CMK (cell line): Measurements from ENCODE around the gene KLHL17.
"Not testable (repeated sequence)": the region's sequence is repeated elsewhere in the genome, so short reads cannot be mapped to it uniquely, and the experiment has no call there.

Experiments used
- DNase-seq: peaks from one replicate; pipeline ENCODE4 v3.0.0-alpha.2; 2010; ENCODE audit warnings: low read depth

Gene KLHL17

DNA sequence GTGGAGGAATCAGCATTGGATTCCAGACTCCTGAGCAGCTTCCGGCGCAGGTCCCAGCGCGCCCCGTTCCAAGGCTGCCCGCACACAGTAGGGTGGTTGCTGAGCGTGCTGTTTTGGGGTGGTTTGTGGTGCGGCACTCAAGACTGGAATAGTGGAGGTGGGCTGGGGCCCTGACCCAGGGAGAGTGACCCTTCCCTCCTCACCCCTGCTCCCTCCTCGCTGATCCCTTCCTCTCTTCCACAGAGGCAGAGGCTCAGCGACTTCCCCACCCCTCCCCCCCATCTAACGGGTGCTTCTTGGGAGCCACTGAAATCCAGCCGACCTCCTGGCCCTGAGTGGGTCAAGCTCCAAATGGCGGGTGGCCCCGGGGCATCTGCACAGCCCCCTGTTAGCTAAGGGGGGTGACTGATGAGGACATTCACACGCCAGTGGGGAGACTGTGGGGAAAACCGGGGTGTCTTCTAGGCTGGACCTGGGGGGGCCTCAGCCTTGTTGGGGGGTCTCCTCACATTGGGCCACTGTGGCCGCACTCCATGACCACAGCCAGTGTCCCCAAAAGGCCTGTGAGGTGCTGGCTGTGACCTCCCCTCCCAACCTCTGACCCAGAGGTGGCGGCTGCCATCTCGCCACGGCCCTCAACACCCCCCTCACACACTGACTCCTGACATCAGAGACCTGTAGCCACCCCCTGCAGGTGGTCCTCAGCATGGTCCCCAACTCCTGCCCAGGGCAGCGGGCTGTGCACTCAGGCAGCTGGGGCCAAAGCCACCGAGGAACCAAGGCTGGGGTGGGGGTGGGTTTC lies 43.4 kb downstream of the KLHL17 start:
- no peak for DNase-seq

DNA sequence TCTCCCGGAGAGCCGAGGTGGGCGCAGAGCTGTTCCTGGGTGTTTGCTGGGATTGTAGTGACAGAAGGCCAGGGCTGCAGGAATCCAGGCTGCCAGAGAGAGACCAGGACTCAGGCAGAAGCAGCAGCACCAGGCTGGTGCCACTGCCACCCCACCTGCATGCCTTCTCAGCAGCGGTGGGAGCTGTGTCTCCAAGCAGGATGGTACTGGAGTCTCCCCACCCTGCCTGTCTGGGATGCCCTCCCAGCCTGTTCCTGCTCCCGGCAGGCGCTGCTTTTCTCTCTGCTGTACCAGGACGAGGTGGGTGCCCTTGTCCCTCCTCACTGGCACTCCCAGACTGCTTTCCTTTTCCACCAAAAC lies 44.0 kb downstream of the KLHL17 start:
- no peak for DNase-seq

DNA sequence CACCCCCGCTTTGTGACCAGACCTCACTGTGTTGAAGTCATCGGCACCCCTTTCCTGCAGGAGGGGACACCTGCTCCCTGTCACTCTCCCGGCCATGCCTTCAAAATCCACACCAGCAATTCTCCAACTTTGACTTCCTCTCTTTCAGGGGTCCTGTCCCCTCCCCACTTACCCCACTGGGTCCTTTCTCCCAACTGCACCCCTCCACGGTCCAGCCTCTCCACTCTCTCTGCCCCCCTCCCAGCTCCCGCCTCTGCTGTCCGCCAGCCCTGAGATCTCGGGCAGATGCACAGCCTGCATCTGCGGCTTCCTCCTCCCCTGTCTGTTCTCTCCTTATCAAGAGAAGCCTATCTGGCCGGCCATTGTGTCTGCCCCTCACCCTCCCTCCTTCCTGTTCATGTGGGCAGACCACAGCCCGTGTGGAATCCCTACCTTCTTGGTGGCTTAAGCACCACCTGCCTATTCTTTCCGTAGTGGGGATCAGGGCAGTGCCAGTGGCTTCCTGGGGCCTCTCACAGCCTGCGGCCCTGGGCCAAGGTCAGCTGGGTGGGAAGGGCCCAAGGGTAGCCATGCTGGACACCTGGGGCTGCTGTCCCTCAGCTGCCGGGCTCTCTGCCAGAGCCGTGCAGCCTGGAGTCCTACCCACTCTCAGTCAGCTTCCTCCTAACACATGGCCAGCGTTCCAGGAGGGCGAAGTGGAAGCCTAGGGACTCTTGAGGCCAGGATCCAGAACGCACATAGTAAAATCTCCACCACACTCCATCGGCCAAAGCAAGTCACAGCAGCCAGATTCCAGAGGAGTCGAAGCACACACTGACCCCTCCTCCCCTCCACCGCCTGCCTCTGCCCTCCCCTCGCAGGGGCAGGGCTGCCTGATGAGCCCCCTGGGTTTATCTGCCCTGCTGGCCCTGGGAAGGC lies 44.7 kb downstream of the KLHL17 start:
- peak; percentile 100 for DNase-seq

DNA sequence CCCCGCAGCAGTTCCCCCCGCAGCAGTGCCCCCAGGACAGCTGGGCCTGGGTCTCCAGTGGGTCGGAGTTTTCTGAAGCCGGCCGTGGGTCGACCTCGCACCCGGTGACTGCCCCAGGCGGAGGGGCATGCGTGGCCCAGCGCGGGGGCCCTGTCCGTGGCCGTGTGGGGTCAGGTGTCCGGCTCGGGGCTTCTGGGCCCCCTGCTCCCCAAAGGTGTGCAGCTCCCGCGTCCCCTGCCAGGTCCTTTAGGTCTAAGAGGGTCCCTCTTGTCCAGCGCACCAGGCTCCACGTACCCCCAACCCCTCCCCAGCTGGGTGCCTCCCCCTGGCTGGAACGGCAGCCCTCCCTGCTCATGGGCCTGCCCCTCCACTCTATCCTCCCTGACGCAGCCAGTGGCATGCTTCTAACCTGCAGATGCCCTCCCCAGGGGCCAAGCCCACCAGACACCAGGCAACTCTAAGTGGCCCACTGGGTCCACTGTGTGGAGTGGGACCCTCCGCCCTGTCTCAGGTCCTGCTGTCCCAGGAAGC lies 45.5 kb downstream of the KLHL17 start:
- no peak for DNase-seq

DNA sequence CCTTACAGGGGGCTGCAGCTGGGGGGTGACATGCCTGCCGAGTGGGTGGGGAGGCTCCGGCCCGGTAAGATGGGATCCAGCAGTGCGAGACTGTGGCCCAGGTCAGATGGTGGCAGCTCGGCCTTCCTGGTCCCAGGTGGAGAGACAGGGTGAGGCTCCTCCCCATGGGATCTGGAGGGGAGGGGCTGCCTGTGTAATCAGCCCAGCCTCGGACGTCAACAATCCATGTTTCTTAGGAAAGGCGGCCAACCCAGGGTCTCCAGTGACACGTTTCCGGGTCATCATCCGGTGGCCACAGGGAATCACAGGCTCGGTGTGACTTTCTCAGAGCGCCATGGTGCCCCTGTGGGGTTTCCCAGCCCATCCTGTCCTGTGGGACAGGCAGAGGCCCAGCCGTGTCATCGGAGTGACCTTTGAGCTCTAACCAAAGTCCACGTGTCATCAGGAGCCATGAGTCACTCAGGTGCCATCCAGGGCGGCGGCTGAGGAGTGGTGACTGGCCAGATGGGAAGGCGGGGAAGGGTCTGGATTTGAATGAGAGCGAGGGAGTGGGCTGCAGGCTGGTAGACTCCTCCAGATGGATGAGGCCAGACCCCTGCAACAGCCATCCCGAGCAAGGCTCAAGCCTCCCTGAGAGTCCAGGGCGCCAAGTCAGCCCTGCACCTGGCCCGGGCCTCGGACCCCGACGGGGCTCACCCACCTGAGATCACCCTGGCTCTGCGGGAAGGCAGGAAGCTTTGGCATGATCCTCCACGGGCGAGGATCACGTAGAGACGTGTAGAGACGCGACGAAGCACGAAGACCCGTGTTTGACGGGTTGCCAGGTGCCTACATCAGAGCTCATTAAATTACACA lies 46.1 kb downstream of the KLHL17 start:
- DNase-seq: no peak

DNA sequence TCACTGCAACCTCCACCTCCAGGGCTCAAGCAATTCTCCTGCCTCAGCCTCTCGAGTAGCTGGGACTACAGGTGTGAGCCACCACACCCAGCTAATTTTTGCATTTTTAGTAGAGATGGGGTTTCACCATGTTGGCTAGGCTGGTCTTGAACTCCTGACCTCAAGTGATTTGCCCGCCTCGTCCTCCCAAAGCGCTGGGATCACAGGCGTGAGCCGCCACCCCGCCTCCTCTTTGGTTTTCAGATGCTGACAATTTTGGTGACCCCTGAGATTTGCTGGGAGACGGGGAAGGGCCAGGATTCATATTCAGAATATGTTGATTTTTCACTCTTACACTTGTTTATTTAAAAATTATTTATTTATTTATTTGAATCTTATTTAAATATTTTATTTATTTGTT lies 49.7 kb downstream of the KLHL17 start:
- DNase-seq: not testable (repeated sequence)

DNA sequence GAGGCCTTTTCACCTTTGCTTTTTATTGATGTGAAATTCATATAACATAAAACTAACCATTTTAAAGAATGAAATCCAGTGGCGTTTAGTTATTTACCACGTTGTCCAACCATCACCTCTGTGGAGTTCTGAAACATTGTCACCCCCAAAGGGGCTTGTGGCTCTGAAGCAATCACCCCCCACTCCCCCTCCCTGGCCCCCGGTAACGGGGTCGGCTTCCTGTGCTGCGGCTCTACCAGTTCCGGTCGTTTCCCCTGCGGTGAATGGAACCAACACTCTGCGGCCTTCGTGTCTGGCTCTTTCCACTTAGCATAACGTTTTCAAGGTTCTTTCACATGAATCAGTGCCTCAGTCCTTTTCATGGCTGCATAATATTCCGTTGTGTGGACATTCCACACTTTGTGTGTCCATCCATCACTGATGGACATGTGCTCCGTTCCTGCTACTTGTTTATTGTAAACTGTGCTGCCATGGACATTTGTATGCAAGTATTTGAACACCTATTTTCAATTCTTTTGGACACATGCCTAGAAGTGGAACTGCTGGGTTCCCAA lies 51.1 kb downstream of the KLHL17 start:
- DNase-seq: no peak

DNA sequence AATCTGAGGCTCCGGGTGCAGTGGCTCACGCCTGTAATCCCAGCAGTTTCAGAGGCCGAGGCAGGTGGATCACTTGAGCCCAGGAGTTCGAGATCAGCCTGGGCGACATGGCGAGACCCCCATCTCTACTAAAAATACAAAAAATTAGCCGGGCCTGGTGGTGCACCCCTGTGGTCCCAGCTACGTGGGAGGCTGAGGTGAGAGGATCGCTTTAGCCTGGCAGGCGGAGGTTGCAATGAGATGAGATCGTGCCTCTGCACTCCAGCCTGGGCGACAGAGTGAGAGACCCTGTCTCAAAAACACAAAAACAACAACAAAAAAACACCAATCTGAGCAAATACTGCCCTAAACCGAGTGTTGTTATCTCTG lies 52.3 kb downstream of the KLHL17 start:
- not testable (repeated sequence) for DNase-seq

DNA sequence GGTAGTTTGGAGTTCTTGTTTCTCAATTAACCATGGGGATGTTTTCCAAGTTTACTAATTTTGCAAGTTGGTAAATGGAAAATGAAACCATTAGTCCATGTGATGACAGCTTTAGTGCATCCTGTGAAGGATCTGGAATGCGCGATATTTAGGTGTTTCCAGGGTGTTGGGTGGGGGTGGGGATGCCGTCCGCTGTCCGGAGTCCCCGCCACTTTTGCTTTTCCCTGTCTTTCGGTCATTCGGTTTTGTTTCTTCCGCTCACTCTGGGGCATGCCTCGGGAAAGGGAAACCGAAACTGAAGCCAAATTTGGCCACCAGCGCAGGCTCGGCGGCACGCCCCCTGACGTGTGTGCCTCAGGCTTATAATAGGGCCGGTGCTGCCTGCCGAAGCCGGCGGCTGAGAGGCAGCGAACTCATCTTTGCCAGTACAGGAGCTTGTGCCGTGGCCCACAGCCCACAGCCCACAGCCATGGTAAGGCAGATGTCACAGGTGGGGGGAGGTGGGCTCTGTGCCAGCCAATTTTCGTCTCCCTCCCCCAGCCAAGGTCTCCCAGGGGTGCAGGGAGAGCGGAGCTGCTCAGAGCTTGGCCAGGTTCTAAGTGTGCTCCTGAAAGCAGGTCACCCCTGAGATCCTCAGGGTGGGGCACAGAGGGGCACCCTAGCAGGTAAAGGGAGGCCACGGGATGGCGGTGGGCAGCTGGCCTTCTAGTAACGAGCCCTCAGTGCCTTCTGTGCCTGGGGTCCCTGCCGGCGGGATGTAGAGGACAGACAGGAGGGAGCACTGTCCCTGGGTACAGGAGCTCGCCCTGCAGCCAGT lies 52.9 kb downstream of the KLHL17 start, which contains the start of gene ISG15:
Gene ISG15, plus strand, starts transcription at position 393 of the 817 bp plus-strand sequence. Its CDS starts 77 bp downstream, at position 470.
- DNase-seq: no peak

DNA sequence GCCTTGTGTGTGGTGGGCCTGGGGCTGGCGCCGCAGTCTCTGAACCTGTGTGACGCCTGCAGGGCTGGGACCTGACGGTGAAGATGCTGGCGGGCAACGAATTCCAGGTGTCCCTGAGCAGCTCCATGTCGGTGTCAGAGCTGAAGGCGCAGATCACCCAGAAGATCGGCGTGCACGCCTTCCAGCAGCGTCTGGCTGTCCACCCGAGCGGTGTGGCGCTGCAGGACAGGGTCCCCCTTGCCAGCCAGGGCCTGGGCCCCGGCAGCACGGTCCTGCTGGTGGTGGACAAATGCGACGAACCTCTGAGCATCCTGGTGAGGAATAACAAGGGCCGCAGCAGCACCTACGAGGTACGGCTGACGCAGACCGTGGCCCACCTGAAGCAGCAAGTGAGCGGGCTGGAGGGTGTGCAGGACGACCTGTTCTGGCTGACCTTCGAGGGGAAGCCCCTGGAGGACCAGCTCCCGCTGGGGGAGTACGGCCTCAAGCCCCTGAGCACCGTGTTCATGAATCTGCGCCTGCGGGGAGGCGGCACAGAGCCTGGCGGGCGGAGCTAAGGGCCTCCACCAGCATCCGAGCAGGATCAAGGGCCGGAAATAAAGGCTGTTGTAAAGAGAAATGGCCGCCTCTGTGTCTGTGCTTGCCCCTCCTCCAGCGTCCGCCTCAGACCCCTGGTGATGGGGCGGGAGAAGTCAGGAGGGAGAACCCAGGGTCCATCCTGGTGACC lies 53.7 kb downstream of the KLHL17 start:
- DNase-seq: no peak

DNA sequence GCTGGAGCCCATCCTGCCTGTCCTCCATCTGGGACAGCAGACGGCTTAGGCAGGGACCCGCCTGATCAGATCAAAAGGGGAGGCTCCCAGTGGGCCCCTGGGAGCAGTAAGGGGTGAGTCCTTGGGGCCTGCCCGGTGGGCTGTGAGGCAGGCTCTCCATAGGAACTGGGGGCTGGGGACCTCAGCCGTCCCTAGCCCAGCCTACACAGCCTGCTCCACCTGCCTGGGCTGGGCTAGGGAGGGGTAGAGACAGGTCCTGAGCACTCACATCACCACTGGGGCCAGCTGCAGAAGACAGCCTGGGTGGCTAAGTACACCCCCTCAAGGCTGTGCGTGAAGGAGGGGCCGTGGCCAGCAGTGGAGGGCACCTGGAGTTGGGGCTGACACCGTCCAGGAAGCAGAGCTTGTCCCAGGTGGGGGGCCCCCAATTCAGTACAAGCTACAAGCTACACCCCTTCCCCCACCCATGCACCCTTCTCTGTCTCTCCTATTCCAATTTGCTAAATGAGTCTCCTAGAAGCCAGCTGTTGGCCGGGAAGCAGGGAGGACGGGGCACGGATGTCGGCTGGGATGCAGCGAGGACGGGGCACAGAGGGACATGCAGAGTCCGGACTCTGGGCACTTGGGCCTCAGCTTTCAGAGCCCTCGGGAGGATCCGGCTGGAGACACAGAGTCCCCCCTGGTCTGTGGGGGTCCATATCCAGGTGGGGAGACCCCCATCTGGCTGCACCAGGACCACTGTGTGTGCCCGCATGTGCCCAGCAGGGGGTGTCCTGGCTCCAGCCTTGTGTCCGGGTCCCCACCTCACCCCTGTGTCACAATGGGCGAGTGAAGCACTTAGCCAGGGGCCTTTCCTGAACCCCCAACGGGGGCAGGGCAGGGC lies 54.7 kb downstream of the KLHL17 start:
- DNase-seq: no peak
